SK-N-SH (cell line): ENCODE data around the gene URM1. TPM values are rescaled to one million over a fixed set of nuclear protein-coding genes. Genes with fewer than 3 reads are reported as not detected.

Experiments
- CTCF ChIA-PET: fragments of 300-600, 350-600 bp; formaldehyde crosslinking; extraction: SDS; loops from one replicate; lab custom pipeline; 2021; lab: Yijun Ruan, JAX
- POLR2A ChIA-PET: fragments of 350-600 bp; sonication (Branson Sonifier 250); formaldehyde crosslinking; extraction: SDS; loops from one replicate; lab custom pipeline; 2020; ENCODE audit warnings: antibody characterized with exemption, inconsistent platforms; lab: Yijun Ruan, JAX
- DNase-seq: peaks from one replicate; pipeline ENCODE4 v3.0.0; 2012
- H2AFZ ChIP-seq: fragments of 200-600 bp; sonication (generic); 2 replicates; pipeline ENCODE4 v1.8.1; 2016; ENCODE audit warnings: antibody characterized with exemption, mild to moderate bottlenecking, low read depth
- H3F3A ChIP-seq: fragments of 200-600 bp; sonication (generic); replicated peaks from 2 replicates; pipeline ENCODE3; 2016; ENCODE audit warnings: antibody characterized with exemption, mild to moderate bottlenecking; ENCODE audit not compliant: insufficient read depth
- H3K27ac ChIP-seq, 2 experiments: fragments of 200-500 bp in 1 of 2; fragments of 200-600 bp in 1 of 2; sonication (Bioruptor generic) in 1 of 2; sonication (generic), shearing (Covaris generic) in 1 of 2; 2 replicates each; pipeline versions ENCODE4 v1.5.1 to v1.6.1; 2014 to 2016; ENCODE audit warnings: low read depth in 2 of 2, inconsistent platforms in 1 of 2, low read length in 1 of 2, mild to moderate bottlenecking in 1 of 2, mixed read lengths in 1 of 2
- H3K27me3 ChIP-seq: fragments of 200-600 bp; sonication (generic), shearing (Covaris generic); 2 replicates; pipeline ENCODE4 v1.6.1; 2016; ENCODE audit warnings: mixed run types; ENCODE audit not compliant: insufficient read depth
- H3K36me3 ChIP-seq, 2 experiments: fragments of 200-500 bp in 1 of 2; fragments of 200-600 bp in 1 of 2; sonication (Bioruptor generic) in 1 of 2; sonication (generic) in 1 of 2; replicated peaks in 1 of 2; 2 replicates each; pipeline versions ENCODE3 to v1.5.1; 2014 to 2016; ENCODE audit warnings: low read length in 1 of 2, mild to moderate bottlenecking in 1 of 2; ENCODE audit not compliant: insufficient read depth in 2 of 2, control insufficient read depth in 1 of 2
- H3K4me1 ChIP-seq, 2 experiments: fragments of 200-500 bp in 1 of 2; fragments of 200-600 bp in 1 of 2; sonication (Bioruptor generic) in 1 of 2; sonication (generic), shearing (Covaris generic) in 1 of 2; 2 replicates each; pipeline versions ENCODE4 v1.5.1 to v1.6.1; 2014 to 2016; ENCODE audit warnings: low read depth in 1 of 2, low read length in 1 of 2, mixed run types in 1 of 2; ENCODE audit not compliant: insufficient read depth in 2 of 2, control insufficient read depth in 1 of 2
- H3K4me2 ChIP-seq: fragments of 200-600 bp; sonication (generic), shearing (Covaris generic); 2 replicates; pipeline ENCODE4 v1.6.1; 2017; ENCODE audit warnings: mixed run types
- H3K4me3 ChIP-seq, 2 experiments: fragments of 200-500 bp in 1 of 2; fragments of 200-600 bp in 1 of 2; sonication (Bioruptor generic) in 1 of 2; sonication (generic), shearing (Covaris generic) in 1 of 2; 2 replicates each; pipeline versions ENCODE4 v1.5.1 to v1.8.1; 2014 to 2016; ENCODE audit warnings: low read depth in 2 of 2, inconsistent platforms in 1 of 2, low read length in 1 of 2, mild to moderate bottlenecking in 1 of 2, mixed read lengths in 1 of 2, moderate library complexity in 1 of 2
- H3K79me2 ChIP-seq: fragments of 200-600 bp; sonication (generic); 2 replicates; pipeline ENCODE4 v1.8.1; 2017; ENCODE audit warnings: mild to moderate bottlenecking; ENCODE audit not compliant: insufficient read depth
- H3K9ac ChIP-seq: fragments of 200-600 bp; sonication (generic); 2 replicates; pipeline ENCODE4 v1.6.1; 2017; ENCODE audit warnings: mixed run types
- H3K9me2 ChIP-seq: fragments of 200-600 bp; sonication (generic); 2 replicates; pipeline ENCODE4 v1.6.1; 2017; ENCODE audit warnings: mixed run types
- H3K9me3 ChIP-seq: fragments of 200-600 bp; sonication (generic); 2 replicates; pipeline ENCODE4 v1.6.1; 2017; ENCODE audit warnings: mixed run types, mild to moderate bottlenecking, moderate library complexity
- H4K20me1 ChIP-seq: fragments of 200-600 bp; sonication (generic); 2 replicates; pipeline ENCODE4 v1.6.1; 2017; ENCODE audit warnings: mild to moderate bottlenecking, mixed run types; ENCODE audit not compliant: insufficient read depth
- ELF1 ChIP-seq: IDR thresholded peaks from 2 replicates; pipeline ENCODE4 v1.4.0; 2012
- FOSL2 ChIP-seq: IDR thresholded peaks from 2 replicates; pipeline ENCODE4 v1.4.0; 2012; ENCODE audit warnings: low read depth, mild to moderate bottlenecking, moderate library complexity, borderline replicate concordance
- GABPA ChIP-seq: IDR thresholded peaks from 2 replicates; pipeline ENCODE4 v1.4.0; 2012; ENCODE audit warnings: low read depth, mild to moderate bottlenecking
- GATA2 ChIP-seq: sonication (generic); formaldehyde crosslinking; IDR thresholded peaks from 2 replicates; pipeline ENCODE4 v1.5.0; 2020; ENCODE audit warnings: mild to moderate bottlenecking, missing genetic modification reagents
- IRF3 ChIP-seq: fragments of 150-350 bp; IDR thresholded peaks from 2 replicates; pipeline ENCODE4 v1.6.1; 2016; ENCODE audit warnings: mild to moderate bottlenecking, low read depth, low read length
- MEF2A ChIP-seq: IDR thresholded peaks from 2 replicates; pipeline ENCODE4 v1.4.0; 2012; ENCODE audit warnings: low read depth, borderline replicate concordance
- MXI1 ChIP-seq: IDR thresholded peaks from 2 replicates; pipeline ENCODE4 v1.6.1; 2012; ENCODE audit warnings: mild to moderate bottlenecking, low read depth, low read length, improper control_type of control experiment
- NRF1 ChIP-seq: IDR thresholded peaks from 2 replicates; pipeline ENCODE4 v1.6.1; 2012; ENCODE audit warnings: low read depth, mild to moderate bottlenecking, low read length
- REST ChIP-seq: IDR thresholded peaks from 2 replicates; pipeline ENCODE4 v1.6.1; 2012; ENCODE audit warnings: mild to moderate bottlenecking, low read depth, low read length, moderate library complexity
- RFX5 ChIP-seq: IDR thresholded peaks from 2 replicates; pipeline ENCODE4 v1.6.1; 2012; ENCODE audit warnings: mild to moderate bottlenecking, improper control_type of control experiment, low read length
- SIN3A ChIP-seq: IDR thresholded peaks from 2 replicates; pipeline ENCODE4 v1.6.1; 2012; ENCODE audit warnings: low read depth, mild to moderate bottlenecking, low read length, moderate library complexity, borderline replicate concordance
- SMC3 ChIP-seq: IDR thresholded peaks from 2 replicates; pipeline ENCODE4 v1.6.1; 2012; ENCODE audit warnings: low read depth, low read length, improper control_type of control experiment
- TEAD4 ChIP-seq: IDR thresholded peaks from 2 replicates; pipeline ENCODE4 v1.4.0; 2012; ENCODE audit warnings: mild to moderate bottlenecking, borderline replicate concordance; ENCODE audit not compliant: insufficient read depth
- YY1 ChIP-seq: IDR thresholded peaks from 2 replicates; pipeline ENCODE4 v1.4.0; 2012; ENCODE audit warnings: low read depth, mild to moderate bottlenecking
- WGBS: methylation state at CpG from one replicate; pipeline ENCODE4 v1.1.6; 2017; ENCODE audit warnings: low lambda C conversion rate; 5-methylcytosine and 5-hydroxymethylcytosine counted together
- polyA plus RNA-seq, 3 experiments: library from polyadenylated mRNA; depleted of rRNA; stranded (reverse); fragments of >200 nt; gene quantifications; 2 replicates each; pipeline ENCODE4 v1.2.3, GENCODE V29; 2012

The URM1 gene
- polyA plus RNA-seq, 1 of the 3 experiments (the other 2 are of a cell fraction) = 58.9 TPM

GRCh38 chr9:128384801-128385495 lies 13.8 kb downstream of the URM1 start:
- H3K9me2 ChIP-seq = no peaks in the 10 kb centered on the region
- no peak for DNase-seq
- H3K9ac ChIP-seq = no peak overlapping the region
- no peaks in the 10 kb centered on the region for H3K27me3 ChIP-seq
- ChIA-PET POLR2A (no interaction called here), CTCF (interaction anchor here (1.0 to 4.6 kb wide), 6 partner anchors 23 to 89 kb away, joined by 3 to 22 read pairs (median 4); partner anchors contain the start of gene CERCAM)
- no peak for TF ChIP-seq FOSL2
- no peak for TF ChIP-seq TEAD4
- H3K27ac ChIP-seq = no peak overlapping the region; a peak in 1 of 4 replicates
- peaks cover 0 to 12% of the 10 kb centered on the region in 2 experiments; a peak in 1 of 4 replicates for H3K4me1 ChIP-seq
- WGBS = 85% methylated on average over 7 of the region's 7 CpGs
- H3F3A ChIP-seq = no peaks in the 10 kb centered on the region
- no peaks in the 10 kb centered on the region for H4K20me1 ChIP-seq
- peaks cover 11 to 62% of the 10 kb centered on the region in 2 experiments for H3K36me3 ChIP-seq
- H2AFZ ChIP-seq = no peak overlapping the region
- no peak overlapping the region for H3K4me3 ChIP-seq
- no peak overlapping the region for H3K4me2 ChIP-seq
- no peaks in the 10 kb centered on the region for H3K9me3 ChIP-seq
- H3K79me2 ChIP-seq = peaks cover 13% of the 10 kb centered on the region; the same call in 1 of the 2 replicates

- ChIA-PET CTCF (interaction anchor here (1.1 to 4.6 kb wide), 5 partner anchors 24 to 44 kb away, joined by 3 to 22 read pairs (median 5); partner anchors contain the start of gene CERCAM), POLR2A (no interaction called here)
- H3K9me3 ChIP-seq = no peaks in the 10 kb centered on the region
- no peaks in the 10 kb centered on the region for H4K20me1 ChIP-seq
- no peak overlapping the region for H2AFZ ChIP-seq
- no peak overlapping the region for H3K9ac ChIP-seq
- peaks cover 11 to 69% of the 10 kb centered on the region in 2 experiments for H3K36me3 ChIP-seq
- H3K27me3 ChIP-seq = no peaks in the 10 kb centered on the region
- no peak overlapping the region for H3K4me2 ChIP-seq
- no peak for DNase-seq
- H3F3A ChIP-seq = no peaks in the 10 kb centered on the region
- TF ChIP-seq SMC3 = no peak
- TF ChIP-seq RFX5 = no peak
- peaks cover 13% of the 10 kb centered on the region; the same call in 1 of the 2 replicates for H3K79me2 ChIP-seq
- no peaks in the 10 kb centered on the region for H3K9me2 ChIP-seq
- WGBS = 97% methylated on average over 13 of the region's 18 CpGs
- H3K27ac ChIP-seq = no peak overlapping the region
- H3K4me1 ChIP-seq = peaks cover 0 to 12% of the 10 kb centered on the region in 2 experiments; a peak in 1 of 4 replicates
- no peak overlapping the region for H3K4me3 ChIP-seq
Observed at GRCh38 chr9:128385496-128386460, 14.6 kb downstream of the URM1 start.

- CTCF ChIA-PET = no interaction called here
- TF ChIP-seq GABPA (no peak), SIN3A (no peak), MXI1 (no peak), SMC3 (no peak), RFX5 (no peak), NRF1 (no peak), ELF1 (no peak), YY1 (no peak), GATA2 (CRISPR knock-in tag) (no peak), IRF3 (no peak), MEF2A (no peak), REST (no peak), TEAD4 (no peak)
Observed at GRCh38 chr9:128388150-128388549, 17.0 kb downstream of the URM1 start.

More at GRCh38 chr9:128388150-128388549, 17.0 kb downstream of the URM1 start:
- Histone ChIP-seq H3K9me2 (no peaks in the 10 kb centered on the region), H4K20me1 (no peaks in the 10 kb centered on the region), H3K36me3 (peaks cover 11 to 81% of the 10 kb centered on the region in 2 experiments), H3F3A (no peaks in the 10 kb centered on the region), H3K9ac (no peak overlapping the region), H3K79me2 (peaks cover 8% of the 10 kb centered on the region; the same call in 1 of the 2 replicates), H3K27ac (no peak overlapping the region), H3K9me3 (no peaks in the 10 kb centered on the region), H3K4me1 (no peaks in the 10 kb centered on the region; a peak in 1 of 4 replicates), H2AFZ (no peak overlapping the region), H3K4me3 (no peak overlapping the region), H3K4me2 (no peak overlapping the region), H3K27me3 (no peaks in the 10 kb centered on the region)
- DNase-seq = no peak
- WGBS = 88% methylated on average over 6 of the region's 10 CpGs
- POLR2A ChIA-PET = no interaction called here
